Astrocyte (in vitro differentiated cells and primary cell): ENCODE data around the gene OR14I1.

Source experiments
- EZH2 ChIP-seq: IDR thresholded peaks from 2 replicates; pipeline ENCODE4 v1.6.1; 2012; ENCODE audit warnings: mild to moderate bottlenecking, low read length, inconsistent platforms; ENCODE audit not compliant: insufficient read depth
- TF ChIP-seq, protein P1 (sequence below): IDR thresholded peaks from 2 replicates; pipeline ENCODE4 v1.5.1; 2011; ENCODE audit warnings: low read depth, mild to moderate bottlenecking, inconsistent platforms, low read length, moderate library complexity; ENCODE audit not compliant: insufficient read depth

DNA sequence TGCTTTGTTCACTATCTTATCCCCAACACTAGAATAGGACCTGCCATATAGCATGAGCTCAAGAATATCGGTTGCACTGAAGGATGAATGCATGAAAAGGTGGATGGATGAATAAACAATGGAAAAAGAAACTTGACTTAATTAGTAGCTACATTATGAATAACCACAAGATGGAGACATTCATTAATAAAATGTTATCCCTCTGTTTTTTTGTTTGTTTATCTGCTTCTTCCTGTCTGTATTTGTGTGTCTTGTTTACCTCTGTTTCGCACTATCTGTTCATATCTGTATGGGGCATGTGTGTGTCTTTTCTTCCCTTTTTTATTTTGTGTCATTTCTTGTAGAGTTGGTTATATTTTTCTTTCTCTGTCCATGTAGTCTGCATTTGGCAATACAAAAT, 1.1 kb upstream of the OR14I1 start:
- TF ChIP-seq, protein P1, sequence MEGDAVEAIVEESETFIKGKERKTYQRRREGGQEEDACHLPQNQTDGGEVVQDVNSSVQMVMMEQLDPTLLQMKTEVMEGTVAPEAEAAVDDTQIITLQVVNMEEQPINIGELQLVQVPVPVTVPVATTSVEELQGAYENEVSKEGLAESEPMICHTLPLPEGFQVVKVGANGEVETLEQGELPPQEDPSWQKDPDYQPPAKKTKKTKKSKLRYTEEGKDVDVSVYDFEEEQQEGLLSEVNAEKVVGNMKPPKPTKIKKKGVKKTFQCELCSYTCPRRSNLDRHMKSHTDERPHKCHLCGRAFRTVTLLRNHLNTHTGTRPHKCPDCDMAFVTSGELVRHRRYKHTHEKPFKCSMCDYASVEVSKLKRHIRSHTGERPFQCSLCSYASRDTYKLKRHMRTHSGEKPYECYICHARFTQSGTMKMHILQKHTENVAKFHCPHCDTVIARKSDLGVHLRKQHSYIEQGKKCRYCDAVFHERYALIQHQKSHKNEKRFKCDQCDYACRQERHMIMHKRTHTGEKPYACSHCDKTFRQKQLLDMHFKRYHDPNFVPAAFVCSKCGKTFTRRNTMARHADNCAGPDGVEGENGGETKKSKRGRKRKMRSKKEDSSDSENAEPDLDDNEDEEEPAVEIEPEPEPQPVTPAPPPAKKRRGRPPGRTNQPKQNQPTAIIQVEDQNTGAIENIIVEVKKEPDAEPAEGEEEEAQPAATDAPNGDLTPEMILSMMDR = no peak
- TF ChIP-seq EZH2 = no peak
